IPS-NIHi11 (cell line): ENCODE data around the gene GATAD2A.

Source experiments
- DNase-seq: peaks from one replicate; pipeline ENCODE4 v3.0.0; 2012; ENCODE audit warnings: mixed read lengths, low spot score

The GATAD2A gene

DNA sequence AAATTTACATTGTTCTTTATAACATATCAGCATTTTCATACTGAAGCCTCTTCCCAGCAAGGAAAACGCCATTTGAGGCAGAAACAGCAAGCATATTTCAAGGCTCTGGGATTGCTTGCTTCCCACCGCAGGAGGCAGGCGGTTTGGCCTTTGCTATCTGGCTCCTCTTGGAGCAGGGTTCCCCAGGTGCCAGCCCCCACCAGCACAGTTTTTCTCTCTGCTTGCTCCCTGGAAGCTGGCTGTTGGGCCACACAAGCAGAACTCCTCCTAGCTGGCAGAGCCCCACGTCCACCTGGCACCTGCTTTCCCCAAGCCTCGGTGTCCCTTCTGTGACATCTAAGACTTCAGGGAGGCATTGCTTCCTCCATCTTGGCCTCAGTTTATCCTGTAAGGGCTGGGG is 16.7 kb downstream of the GATAD2A start:
- no peak for DNase-seq

DNA sequence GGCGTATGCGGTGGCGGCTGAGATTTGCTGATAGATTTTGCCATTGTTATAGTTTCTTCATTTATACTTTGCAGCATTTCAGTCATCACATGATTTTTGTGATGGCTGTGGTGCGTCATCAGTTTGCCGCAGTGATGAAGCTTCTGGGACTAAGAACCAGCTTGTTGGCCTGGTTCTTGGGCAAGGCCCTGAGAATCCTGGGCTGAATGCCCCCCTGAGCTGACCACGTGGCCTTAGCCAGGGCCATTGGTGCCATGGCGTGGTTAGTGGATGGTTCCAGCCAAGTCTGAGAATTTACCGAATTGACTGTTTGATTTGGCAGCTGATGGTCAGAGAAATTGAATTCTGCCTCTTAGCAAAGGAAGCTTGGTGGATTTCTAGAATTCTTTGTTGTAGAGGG is 17.8 kb downstream of the GATAD2A start:
- DNase-seq, result no peak

DNA sequence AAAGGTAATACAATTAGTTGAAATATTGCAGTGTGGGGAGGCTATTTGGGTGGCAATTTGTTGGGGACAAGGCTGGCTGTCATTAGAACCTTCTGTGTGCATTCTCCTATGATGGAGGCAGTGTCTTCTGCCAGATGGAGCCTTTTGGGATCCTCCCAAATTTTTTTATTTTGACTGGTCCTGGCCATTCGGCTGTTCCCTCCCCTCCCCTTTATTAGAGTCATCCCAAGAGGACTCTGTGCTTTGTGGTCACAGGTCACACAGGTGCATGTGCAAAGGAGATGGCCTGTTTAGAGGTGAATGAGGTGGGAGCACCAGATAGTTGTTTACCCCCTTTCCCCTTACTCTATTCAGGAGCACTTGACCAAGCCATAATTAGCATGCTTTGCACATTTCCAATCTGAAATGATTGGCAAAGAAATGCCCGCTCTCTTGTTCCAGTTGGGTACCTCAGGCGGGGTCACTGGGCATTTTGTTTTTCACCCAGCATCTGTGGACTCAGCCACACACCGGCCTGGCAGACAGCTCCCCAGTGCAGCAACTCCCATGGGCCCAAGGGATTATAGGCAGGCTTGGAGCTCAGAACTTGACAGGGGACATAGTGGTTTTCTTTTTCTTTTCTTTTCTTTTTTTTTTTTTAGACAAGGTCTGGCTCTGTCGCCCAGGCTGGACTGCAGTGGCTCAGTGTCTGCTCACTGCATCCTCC is 19.8 kb downstream of the GATAD2A start:
- no peak for DNase-seq

DNA sequence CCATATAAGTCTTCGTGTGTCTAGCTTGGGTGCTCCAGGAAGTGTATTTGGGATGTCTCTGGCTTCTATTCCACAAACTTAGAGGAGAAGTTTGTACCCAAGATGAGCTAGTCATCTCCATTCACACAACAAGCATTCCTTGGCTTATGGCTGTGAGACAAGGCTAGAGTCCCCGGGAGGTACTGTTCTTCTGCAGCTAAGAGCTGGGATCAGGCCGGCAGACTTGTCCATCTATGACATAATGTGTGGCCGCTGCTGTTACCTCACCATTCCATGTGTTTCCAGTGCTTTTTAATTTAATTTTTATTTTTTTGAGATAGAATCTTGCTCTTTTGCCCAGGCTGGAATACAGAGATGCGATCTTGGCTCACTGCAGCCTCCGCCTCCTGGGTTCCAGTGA is 20.7 kb downstream of the GATAD2A start:
- no peak for DNase-seq

DNA sequence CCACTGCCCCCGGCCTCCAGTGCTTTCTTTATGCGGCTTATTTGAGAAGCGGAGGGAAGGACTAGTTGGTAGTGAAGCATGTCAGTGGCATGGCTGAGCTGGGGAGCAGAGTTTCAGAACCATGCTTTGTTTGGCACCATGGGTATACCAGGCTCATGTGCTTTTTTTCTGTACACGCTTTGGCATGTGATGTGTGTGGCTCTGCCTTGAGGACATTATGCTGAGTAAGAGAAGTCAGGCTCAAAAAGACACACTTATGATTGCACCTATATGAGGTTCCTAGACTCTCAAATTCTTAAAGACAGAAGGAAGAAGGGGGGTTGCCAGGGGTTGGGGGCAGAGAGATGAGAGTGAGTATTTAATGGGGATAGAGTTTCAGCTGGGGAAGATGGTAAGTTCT is 21.3 kb downstream of the GATAD2A start:
- no peak for DNase-seq

DNA sequence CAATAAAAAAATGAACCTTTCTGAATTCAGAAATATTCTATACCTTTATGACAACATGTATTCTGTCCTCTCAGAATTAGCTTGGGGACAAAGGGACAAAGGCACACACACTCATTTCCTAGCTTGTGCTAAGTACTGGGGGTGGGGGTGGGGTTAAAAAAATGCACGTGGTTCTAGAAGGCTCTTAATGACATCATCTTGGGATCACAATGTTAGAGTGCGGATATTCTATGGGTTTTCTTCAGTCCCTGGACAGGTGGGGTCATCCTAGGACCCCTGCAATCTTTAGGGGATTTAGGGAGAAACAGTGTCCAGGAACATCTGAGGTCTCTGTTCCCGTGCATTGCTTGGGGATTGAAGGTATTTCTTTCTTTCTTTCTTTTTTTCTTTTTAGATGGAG is 21.8 kb downstream of the GATAD2A start:
- DNase-seq, result no peak

DNA sequence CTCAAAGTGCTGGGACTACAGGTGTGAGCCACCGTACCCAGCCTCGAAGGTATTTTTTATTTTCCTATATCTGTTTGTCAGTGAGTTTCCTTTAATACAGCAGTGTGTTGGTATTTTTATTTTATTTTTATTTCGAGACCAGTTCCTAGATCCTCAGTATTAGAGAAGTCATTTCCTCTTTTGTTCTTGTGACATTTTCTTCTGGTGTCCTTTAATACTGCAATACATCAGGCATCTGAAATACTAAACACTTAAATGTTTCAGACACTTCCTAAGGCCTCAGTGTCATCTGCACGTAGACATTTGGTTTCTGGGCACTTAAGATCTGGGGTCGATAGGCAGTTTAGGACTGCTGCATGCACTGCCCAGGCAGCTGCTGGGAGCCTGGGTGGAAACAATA is 22.5 kb downstream of the GATAD2A start:
- no peak for DNase-seq

DNA sequence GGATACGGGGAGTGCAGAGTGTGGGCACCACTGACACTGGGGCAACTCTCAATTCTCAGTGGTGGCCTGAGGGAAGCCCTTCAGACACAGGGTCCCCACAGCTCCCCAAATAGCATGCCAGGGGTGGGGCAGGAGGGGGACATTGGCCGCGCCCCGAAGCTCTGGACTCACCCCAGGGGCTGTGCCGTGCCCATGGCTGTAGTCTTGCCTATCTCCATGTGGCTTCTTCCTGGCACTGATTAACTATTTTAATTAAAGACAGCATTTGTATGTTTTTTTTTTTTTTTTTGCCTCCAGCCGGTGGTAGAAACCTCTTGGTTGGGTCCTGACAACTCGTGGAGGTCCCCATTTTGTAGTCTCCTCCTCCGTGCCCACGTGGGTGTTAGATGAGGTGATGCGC is 23.3 kb downstream of the GATAD2A start:
- DNase-seq, result no peak

DNA sequence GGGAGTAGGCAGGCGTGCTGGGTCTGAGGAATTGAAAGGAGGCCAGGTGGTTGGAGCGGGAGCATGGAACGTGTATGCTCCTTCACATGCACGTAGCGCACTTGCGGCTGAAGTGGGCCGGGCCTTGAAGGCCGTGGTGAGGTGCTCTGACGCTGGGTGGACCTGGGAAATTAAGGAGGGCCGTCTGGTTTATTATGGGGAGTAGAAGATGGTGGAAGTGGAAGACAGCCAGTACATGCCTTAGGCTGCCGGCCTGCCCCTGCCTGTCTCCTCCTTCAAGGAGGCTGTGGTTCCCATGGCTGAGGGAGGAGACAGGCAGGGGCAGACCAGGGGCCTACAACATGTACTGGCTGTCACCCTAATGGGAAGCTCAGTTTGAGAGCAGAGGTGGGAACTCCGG is 23.9 kb downstream of the GATAD2A start:
- DNase-seq, result no peak

DNA sequence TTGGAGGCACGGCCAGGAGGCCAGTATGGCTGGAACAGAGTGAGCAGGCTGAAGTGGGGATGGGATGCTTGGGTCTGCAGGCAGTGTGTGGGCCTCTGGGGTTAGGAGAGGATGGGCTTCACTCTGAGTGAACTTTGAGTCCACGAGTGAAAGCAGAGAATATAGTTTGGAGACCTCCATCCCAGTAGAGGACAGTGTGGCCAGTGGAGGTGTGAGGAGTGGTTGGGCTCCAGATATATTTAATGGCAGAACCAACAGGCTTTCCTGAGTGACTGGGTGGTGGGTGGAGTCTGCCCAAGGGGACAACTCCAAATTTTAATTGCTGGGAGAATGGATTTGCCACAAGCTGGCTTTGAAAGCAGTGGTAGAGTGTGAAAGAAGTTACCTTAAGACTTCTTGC is 27.3 kb downstream of the GATAD2A start:
- no peak for DNase-seq

DNA sequence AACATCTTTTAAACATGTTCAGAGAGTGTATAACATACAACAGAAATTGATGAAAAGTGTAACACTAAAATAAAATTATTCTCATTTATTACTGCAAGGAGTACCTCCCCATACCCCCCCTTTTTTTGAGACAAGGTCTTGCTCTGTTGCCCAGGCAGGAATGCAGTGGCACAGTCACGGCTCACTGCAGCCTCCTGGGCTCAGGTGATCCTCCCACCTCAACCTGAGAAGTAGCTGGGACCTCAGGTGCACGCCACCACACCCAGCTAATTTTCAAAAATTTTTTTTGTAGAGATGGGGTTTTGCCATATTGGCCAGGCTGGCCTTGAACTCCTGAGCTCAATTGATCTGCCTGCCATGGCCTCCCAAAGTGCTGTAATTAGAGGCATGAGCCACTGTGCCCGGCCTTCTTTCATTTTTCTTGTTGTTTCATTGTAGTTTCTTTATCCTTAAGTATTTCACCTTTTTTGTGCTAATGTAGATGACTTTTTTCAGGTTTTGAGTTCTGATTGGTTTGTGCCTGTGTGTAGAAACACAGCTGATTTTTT is 28.3 kb downstream of the GATAD2A start:
- DNase-seq, result no peak

DNA sequence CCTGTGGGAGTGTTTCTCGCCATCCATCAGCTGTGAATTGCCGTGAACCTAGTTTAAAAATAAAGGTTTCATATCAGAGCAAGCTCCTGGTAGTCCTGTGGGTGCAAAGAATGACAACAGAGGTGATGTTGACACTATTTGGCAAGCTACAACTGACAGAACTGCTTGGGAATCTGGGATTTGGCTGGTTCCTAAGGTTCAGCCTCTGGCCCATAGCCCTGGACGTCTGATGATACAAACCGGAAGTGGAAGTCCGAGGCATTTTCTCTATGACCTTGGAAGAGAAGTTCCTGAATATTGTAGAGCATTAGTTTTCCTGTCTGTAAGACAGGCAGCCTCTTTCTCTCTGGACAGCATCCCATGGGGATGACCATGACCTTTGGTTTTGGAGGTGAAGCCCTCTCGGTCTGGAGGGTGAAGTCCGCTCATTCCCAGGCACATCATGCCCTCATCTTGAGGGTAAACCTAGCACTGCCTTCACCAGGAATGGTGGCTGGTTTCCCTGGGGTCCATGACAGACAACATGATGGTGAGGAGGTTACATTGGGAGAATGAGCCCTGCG is 29.1 kb downstream of the GATAD2A start:
- DNase-seq, result no peak

DNA sequence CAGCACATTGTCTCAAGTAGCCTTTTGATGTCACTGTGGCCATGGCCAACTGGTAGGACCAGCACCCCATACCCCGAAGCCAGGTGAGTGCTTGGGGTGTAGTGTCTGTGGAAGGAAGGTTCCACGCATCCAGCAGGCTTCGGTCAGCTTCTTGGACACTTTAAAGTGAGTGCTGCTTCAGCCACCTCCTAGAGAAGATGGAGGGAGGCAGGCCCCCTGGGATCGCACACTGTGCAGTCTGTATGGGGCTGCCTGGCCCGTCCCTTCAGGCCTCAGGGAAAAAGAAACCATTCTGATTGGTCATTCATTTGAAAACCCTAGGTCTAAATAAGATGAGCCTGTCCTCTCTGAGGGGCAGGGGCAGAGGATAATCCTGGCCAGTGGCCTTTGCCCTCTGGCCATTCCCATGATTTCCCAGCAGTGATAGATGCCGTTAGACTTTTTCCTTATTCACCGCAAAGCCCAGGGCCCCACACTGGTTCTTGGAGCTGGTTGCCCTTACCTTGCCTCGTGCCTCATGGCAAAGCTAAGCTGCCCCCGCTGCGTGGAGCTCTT is 30.7 kb downstream of the GATAD2A start:
- no peak for DNase-seq

DNA sequence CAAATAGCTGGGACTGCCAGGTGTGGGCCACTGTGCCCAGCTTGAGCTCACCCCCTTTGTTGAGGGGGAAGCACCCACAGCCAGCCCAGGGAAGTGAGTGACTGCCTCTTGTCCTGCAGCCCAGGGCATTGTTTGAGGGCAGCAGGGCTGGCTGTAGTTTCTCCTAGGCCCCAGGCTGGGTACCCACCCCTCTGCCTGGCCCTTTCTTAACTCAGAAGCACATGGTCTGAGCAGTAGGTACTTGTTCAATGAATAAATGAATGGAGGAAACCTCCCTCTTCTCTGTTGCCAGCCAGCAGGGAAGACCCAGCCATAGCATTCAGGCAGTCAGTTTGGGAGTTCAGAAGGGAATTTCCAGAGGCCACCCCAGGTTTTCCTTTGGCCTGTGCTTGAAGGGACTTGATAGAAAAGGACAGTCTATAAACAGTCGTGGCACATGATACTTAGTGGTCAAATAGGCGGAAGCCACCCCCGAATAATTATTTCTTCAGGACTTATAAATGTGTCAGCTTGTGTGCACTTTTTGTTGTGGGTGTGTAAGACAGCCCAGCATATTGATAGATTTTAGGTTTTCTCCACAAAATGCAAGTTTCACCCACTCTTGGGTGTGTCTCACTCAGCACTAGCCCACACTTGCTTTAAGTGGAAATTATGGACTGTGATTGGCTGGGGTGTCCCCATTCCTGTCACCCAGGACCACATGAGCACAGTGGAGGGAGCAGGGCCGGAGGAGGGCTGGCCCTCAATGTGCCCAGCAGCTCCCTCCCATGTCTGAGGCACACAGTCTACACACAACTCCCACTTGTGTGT is 33.1 kb downstream of the GATAD2A start:
- DNase-seq, result no peak

DNA sequence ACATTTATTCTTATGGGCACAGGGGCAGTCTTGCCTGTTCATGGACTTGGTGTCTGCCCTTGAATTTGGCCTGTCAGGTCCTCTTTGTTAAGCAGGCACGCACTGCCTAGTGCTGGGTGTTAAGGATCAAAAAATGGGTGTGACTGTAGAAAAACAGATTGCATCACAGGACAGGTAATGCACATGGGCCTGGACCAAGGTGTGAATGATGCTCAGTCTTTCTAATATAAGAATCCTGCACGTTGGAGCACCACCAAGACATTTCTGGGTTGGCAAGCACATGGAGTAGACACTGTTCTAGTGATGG is 33.7 kb downstream of the GATAD2A start:
- no peak for DNase-seq

DNA sequence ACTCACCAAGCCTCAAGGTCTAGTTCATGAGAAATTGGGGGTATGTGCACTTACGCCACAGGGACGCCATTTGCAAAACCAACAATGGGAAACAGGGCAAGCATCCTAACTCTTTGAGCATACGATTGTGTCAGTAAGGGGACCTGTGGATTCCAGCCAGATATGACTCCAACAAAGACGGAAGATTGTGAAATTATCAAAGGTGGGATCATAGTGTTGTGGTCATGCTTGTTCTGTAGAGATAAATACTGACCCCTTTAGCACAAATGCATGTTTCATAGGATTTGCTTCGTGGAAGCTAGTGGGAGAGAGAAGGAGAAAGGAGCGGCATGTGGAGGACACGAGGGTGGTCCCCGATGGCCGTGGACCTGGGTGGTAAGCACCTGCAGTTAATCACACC is 37.8 kb downstream of the GATAD2A start:
- no peak for DNase-seq

DNA sequence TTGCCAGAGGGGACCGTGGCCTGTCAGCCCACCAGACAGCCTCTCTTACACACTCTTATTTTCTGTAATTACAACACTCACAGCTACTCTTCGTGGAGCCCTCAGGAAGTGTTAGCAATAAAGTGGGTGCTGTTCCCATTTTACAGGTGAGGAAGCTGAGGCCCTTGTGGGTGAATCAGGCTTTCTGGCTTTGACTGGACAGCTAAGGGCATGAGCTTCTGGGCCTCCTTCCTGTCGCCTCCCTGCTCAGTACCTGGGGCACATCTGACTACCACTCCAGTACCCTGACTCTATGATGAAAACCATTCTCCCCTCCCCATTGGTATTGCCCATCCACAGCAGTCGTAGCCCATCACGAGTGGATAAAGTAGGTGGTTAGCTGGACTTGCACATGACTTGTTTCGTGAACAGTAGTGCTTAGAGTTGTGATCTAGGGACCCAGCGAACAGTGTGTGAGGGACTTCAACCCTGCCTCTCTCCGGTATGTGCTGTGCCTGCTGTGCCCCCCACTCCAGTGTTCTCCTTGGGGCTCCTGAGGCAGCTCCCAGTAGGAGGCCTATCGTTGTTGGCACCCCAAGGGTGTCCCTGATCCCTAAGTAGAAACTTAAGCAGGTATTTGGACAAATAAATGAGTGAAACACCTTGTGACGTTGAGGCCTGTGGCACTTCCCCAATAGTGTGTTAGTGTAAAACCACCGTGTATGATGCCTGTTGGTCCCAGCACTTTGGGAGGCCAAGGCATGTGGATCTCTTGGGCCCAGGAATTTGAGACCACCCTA is 38.6 kb downstream of the GATAD2A start:
- DNase-seq, result no peak

DNA sequence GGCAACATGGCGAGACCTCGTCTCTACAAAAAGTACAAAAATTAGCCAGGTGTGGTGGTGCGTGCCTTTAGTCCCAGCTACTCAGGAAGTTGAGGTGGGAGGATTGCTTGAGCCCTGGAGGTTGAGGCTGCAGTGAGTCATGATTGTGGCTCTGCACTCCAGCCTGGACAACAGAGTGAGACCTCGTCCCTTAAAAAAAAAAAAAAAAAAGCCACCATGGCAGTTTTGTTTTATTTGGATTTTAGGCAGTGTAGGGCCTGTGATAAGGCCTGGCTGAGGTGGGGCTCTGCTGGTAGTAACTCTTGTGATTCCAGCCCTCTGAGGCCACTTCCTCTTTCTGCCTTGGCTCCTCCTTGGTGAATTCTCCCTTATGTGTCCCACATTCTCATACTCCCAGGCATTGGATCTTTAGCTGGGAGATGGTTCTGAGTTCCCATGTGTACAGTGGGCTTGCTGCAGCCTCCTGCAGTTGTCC is 39.2 kb downstream of the GATAD2A start:
- no peak for DNase-seq

DNA sequence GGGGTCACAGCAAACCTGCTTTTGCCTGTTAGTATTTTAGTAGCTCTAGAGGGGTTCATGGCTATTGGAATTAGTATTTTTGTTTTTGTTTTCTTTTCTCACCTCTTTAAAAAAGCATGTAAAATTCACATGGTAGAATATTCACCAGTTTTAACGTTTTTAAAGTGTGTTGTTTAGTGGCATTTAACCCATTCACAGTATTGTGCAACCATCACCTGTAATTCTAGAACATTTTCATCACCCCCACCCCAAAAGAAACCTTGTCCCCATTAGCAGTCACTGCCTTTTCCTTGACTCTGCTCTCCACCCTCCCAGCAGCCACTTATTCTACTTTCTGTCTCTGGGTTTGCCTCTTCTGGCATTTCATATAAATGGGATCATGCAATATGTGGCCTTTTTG is 39.8 kb downstream of the GATAD2A start:
- DNase-seq, result no peak

DNA sequence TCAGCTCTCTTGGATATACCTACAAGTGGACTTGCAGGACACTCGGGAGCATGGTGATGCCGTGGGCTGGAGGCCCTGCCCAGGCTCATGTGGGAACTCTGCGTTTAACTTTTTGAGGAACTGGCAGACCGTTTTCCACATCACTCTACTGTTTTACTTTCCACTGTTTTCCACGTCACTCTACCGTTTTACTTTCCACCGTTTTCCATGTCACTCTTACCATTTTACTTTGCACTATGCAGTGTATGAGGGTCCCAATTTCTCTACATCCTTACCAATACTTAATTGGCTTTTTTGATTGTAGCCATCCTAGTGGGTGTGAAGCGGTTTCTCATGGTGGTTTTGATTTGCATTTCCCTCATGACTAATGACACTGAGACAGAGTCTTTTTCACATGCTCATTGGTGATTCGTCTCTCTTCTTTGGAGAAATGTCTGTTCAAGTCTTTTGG is 40.5 kb downstream of the GATAD2A start:
- no peak for DNase-seq

DNA sequence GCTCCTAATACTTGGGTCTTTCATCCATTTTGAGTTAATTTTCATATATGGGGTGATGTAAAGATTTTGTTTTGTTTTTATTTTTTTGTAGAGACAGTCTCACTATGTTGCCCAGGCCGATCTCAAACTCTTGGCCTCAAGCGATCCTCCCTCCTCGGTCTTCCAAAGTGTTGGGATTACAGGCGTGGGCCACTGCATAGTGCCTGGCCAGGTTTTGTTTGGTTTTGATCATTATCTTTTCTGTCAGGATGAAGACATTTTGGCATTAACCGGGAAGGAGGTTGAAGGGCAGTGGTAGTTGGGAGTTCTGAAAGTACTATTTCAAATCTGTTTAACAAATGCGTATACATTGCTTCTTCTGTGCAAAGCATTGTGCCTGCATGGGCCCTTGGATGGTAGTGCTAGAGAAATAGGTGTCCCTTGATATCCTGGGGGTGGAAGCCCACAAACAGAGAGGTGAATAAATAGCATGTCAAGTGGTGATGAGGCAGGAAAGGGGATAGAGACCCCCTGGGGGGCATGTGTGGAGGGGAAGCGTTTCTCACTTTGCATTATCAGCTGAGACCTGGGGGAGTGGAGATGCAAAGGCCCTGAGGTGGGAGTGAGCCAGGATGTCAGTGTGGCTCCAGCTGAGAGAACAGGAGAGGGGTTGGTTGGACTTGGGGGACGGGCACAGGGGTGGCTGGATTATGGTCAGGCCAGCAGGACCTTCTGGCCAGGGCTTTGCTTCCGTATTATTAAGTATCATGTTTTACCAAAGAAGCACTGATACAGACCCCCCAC is 41.4 kb downstream of the GATAD2A start:
- no peak for DNase-seq
